Sigmoid colon (tissue), 4 donors: Measurements from ENCODE around the gene CASKIN1.

ENCODE experiments used
- CTCF ChIP-seq, 4 experiments: fragments of 450-650 bp in 3 of 4; fragments of 200-600 bp in 1 of 4; IDR thresholded peaks; one replicate each; pipeline ENCODE4 v1.5.1; 2016 to 2019; ENCODE audit warnings: antibody characterized with exemption in 4 of 4, mild to moderate bottlenecking in 3 of 4, moderate library complexity in 2 of 4
- EP300 ChIP-seq, 4 donors: sonication (generic); formaldehyde crosslinking; IDR thresholded peaks; one replicate each; pipeline ENCODE4 v1.6.1; 2017; ENCODE audit warnings: antibody characterized with exemption in 4 of 4
- POLR2A ChIP-seq, 2 donors: fragments of 450-650 bp; IDR thresholded peaks; one replicate each; pipeline ENCODE4 v1.6.1; 2016; ENCODE audit warnings: antibody characterized with exemption in 2 of 2, mild to moderate bottlenecking in 2 of 2, moderate library complexity in 2 of 2
- POLR2AphosphoS5 ChIP-seq, 4 donors: sonication (generic); formaldehyde crosslinking; IDR thresholded peaks; one replicate each; pipeline ENCODE4 v1.6.1; 2017; ENCODE audit warnings: antibody characterized with exemption in 4 of 4

- TF ChIP-seq EP300 (IDR thresholded peaks at IDR 0.05) = no peak
- TF ChIP-seq POLR2AphosphoS5 (IDR thresholded peaks at IDR 0.05) = no peak
- no peak for TF ChIP-seq CTCF (IDR thresholded peaks at IDR 0.05)
- no peak for TF ChIP-seq POLR2A (IDR thresholded peaks at IDR 0.05)
Measured at GRCh38 chr16:2160915-2161551, 35.4 kb downstream of the CASKIN1 start.
